HG02610 (cell line): Measurements from ENCODE around the gene TRAPPC8.
"Not testable (repeated sequence)": the region's sequence is repeated elsewhere in the genome, so short reads cannot be mapped to it uniquely, and the experiment has no call there.

Source experiments
- ATAC-seq: cut with Tn5 transposase; IDR thresholded peaks from one replicate; pipeline ENCODE4 v1.9.1; 2021; ENCODE audit warnings: mild to moderate bottlenecking, moderate library complexity; ENCODE audit not compliant: unreplicated experiment

TRAPPC8 gene, protein sequence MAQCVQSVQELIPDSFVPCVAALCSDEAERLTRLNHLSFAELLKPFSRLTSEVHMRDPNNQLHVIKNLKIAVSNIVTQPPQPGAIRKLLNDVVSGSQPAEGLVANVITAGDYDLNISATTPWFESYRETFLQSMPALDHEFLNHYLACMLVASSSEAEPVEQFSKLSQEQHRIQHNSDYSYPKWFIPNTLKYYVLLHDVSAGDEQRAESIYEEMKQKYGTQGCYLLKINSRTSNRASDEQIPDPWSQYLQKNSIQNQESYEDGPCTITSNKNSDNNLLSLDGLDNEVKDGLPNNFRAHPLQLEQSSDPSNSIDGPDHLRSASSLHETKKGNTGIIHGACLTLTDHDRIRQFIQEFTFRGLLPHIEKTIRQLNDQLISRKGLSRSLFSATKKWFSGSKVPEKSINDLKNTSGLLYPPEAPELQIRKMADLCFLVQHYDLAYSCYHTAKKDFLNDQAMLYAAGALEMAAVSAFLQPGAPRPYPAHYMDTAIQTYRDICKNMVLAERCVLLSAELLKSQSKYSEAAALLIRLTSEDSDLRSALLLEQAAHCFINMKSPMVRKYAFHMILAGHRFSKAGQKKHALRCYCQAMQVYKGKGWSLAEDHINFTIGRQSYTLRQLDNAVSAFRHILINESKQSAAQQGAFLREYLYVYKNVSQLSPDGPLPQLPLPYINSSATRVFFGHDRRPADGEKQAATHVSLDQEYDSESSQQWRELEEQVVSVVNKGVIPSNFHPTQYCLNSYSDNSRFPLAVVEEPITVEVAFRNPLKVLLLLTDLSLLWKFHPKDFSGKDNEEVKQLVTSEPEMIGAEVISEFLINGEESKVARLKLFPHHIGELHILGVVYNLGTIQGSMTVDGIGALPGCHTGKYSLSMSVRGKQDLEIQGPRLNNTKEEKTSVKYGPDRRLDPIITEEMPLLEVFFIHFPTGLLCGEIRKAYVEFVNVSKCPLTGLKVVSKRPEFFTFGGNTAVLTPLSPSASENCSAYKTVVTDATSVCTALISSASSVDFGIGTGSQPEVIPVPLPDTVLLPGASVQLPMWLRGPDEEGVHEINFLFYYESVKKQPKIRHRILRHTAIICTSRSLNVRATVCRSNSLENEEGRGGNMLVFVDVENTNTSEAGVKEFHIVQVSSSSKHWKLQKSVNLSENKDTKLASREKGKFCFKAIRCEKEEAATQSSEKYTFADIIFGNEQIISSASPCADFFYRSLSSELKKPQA (N-terminal part only)

DNA sequence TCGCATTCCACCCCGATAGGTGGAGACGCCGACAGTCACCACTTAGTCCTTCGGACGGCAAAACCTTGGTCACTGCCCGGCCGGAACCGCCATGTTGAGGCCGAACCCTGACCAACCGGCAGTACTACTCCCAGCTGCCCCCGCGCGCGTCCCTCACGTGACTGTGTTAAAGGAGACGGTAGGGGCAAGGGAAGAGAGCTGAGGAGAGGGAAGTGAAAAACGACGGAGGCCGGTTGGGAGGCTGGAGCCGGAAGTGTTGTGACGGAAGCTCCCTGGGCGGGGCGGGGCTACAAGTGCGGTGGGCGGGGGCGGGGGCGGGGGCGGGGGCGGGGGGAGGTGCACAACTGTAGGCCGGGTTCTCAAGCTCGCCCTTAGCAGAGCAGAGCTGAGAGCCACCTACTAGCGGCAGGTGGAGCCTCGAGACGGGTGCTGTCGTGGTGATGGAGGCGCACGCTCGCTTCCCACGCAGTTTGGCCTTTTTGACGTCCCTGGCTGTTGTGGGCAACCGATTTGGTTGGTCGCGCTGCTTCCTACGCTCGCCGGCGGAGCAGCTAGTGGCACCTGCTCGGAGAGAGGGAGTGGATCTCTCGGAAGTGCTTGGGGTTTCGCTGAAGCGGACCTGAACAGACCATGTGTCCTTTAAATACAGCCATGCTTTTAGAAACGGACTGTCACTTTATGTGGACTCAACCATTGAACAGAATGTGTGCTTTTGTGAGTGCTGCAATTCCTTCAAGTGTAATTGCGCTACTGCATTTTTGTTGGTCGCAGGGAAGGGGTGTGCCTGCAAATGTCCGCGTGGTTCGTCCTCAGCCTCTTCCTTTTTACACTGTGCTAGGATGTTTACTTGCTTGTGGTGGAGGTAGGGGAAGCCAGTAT, at the start of gene TRAPPC8:
Gene TRAPPC8 (minus strand): TSS at position 130 of the 879 bp plus-strand sequence. CDS start 364 bp downstream, outside the sequence.
- peak; percentile 81 for ATAC-seq

DNA sequence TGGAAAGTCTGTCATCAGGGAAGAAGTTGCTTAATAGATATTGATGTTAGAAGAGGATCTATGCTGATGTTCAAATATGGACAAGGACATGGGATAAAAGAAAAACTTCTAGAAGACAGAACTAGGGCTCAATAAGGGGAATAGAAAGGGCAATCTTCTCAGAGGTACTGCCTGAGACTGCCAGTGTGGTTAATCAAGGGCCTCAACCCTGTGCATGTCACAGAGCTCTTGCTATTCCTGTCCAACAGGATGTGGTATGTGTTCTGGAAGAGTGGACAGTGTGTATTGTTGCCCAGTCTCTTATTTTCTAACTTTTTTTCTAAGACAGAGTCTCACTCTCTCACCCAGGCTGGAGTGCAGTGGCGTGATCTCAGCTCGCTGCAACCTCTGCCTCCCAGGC, 47.9 kb upstream of the TRAPPC8 start:
- peak; percentile 99 for ATAC-seq

DNA sequence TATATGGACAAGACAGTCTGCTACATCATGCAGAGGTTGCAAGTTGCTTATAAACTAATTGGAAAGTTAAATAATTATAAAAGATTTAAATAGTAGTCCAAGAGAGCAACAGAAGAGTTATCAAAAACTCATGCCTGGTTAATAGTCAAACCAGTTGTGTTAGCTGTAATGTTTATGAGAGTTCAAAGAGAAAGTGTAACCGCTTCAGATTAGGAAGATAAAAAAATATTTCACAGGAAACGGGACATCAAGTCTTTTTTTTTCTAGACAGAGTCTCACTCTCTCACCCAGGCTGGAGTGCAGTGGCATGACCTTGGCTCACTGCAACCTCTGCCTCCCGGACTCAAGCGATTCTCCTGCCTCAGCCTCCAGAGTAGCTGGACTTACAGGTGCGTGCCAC, 41.0 kb upstream of the TRAPPC8 start:
- no peak for ATAC-seq

DNA sequence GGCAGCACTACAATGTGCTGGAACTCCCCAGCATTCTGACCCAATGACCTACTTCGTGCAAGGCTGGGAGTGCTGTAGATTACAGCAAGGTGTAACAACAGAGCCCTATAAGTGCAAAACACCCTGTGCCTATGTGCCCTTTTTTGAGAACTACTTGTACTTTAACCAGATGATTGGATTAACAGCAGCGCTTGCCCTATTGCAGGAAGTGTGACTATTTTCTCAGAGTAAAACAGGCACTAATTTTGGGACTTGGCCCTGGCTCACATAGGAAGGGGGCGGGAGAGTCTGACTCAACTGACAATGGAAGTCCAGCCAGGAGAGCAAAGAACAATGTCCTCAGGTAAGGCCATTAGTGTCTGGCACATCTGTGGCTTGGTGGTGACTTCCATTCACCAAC, 40.1 kb upstream of the TRAPPC8 start:
- ATAC-seq: no peak

DNA sequence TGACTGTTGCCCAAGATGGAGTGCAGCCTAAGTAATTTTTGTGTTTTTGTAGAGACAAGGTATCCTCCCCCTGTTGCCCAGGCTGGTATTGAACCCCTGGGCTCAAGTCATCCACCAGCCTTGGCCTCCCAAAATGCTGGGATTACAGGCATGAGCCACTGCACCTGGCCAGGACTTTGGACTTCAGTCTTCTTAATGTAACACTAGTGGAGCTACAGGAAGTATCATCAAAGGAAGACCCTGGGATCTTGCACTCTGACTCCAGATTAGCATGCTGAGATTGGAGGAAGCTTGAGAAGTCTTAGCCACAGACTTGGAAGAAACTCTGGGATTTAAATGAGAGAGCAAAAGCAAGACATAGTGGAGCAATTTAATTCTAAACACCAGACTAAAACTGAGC, 37.9 kb upstream of the TRAPPC8 start:
- ATAC-seq: no peak

DNA sequence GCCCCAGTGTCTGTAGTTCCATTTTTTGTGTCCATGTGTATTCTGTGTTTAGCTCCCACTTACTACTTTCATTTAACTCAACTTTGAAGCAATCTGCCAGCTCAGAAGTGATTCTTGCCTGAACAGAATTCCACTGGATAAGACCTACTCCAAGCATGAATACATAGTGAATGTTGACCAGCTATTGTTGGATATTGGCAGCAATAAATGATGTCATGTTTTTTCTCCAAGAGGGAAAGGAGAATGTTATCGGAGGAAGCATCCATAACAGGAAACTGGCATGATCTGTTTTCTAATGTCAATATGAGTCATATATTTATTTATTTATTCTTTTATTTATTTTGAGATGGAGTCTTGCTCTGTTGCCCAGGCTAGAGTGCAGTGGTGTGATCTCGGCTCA, 36.8 kb upstream of the TRAPPC8 start:
- no peak for ATAC-seq

DNA sequence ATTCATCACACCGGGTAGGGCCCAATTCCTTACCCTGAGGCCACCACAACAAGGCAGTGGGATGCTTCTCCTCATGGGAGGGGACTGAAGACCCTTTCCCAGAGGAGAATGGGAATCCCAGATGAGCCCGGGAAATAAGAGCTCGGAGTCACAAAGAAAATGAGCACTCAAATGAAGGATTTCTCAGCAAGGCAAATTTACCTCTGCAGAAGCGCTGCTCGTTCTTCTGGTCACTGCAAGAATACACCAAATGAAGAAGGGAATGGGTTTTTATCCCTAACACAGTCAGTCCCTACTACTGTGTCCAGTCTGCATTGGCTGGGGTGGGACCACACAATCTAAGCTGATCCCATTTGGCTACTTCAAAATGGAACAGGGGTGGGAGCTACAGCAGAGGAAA, 35.7 kb upstream of the TRAPPC8 start:
- ATAC-seq: no peak

DNA sequence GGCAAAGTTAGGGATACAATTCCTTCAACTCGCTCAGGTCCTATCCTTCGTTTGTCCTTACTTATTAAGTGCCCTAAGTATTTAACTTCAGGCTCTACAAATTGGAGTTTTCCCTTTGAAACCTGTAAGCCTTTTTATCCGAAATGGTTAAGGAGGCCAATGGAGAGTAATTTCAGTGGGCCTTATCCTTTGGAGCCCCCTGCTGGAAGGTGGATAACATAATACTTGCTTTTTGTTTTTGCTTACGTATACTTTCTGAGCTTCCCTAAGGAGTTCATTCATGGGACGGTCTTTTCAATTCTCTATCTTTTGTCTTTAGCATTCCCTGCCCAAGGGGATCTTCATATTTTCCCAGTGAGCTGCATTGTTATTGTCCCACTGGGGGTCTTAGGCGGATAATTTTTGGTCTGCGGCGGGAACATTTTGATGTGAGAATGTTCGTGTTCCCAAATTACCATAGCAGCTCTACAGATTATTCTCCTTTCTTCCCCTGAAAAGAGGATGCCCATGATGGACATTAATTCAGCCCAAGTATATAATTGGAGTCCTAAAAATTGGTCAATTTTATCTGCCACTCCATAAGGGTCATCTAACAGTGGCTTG, 34.4 kb upstream of the TRAPPC8 start:
- ATAC-seq: no peak

DNA sequence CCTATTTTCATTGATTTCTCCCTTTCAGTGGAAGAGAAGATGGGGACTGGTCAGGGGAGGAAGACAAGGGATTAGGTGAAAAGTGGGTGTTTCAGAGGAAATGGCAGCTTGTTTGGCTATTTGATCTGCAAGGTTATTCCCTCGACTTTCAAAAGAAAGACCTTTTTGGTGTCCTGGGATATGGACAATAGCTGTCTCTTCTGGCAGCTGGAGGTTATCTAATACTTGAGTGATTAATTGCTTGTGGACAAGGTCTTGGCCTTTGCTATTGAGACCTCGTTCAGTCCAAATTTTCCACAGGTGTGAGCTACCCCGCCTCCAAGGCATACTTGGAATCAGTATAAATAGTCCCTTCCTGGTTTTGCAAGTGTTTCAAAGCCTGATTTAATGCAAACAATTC, 33.3 kb upstream of the TRAPPC8 start:
- no peak for ATAC-seq

DNA sequence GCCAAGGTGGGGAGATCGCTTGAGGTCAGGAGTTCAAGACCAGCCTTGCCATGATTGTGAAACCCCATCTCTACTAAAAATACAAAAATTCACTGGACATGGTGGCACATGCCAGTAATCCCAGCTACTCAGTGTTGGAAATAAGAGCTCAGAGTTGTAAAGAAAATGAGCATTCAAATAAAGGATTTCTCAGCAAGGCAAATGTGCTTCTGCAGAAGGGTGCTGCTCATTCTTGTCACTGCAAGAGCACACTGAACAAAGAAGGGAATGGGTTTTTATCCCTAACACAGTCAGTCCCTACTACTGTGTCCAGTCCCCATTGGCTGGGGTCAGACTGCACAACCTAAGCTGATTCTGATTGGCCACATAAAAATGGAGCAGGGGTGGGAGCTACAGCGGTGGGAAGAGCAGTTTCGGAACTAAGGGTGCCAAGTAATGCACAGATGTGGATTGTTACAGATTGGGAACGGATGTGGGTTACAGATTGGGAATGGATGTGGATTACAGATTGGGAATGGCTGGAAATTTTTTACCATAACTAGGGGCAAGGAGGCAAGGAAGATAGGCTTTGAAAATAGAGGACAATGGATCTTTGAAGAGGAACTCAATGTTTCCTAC, 31.1 kb upstream of the TRAPPC8 start:
- no peak for ATAC-seq

DNA sequence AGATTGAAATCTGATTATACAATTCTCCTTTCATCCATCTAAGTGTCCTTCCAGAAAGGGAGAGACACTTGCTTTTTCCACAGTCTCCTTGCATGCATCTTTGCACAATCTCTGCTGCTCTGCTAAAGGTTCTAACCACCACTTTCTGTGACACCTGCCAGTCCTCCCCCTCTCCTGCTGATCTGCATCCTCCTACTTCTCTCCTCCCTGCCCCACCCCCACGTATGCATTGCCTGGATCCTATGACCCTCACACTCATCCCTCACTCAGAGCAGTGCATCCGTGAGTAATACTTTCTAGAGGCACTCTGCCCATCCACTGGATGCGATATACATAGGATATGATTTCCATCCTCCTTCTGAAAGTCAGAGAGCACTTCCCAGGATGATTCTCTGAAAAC, 27.7 kb upstream of the TRAPPC8 start:
- ATAC-seq: no peak

DNA sequence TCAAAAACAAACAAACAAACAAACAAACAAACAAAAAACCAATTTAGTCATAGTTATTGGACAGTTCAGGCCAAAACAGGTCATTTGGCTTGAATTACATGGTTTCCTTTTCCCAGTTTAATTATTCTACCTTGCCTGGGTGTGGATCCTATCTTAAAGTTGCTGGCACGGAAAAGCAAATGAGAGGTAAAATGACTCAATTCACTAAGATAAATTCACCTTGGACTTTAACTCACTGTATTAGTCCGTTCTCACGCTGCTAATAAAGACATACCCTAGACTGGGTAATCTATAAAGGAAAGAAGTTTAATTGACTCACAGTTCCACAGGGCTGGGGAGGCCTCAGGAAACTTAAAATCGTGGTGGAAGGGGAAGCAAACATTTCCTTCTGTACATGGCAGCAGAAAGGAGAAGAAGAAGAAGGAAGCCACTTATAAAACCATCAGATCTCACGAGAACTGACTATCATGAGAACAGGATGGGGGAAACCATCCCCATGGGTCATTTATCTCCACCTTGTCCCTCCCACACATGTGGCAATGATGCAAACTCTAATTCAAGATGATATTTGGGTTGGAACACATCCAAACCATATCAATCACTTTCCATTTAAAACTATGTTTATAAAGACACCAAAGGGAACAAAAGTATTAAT, 22.5 kb upstream of the TRAPPC8 start:
- ATAC-seq: no peak

DNA sequence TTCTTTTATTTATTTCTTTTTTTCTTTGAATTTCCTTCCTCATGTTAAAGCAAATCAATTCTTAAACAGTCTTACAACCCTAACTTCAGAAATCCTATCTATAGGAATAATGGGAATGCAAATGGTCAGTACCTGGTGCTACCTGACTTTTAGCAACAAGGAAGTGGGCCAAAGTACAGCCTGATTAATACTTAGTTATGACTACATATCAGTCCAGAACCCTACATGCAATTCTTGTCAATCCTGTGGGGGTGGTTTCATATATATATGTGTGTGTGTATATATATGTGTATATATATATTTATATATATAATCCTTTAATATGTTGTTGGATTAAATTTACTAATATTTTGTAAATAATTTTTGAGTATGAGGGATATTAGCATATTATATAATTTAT, 14.8 kb upstream of the TRAPPC8 start:
- no peak for ATAC-seq

DNA sequence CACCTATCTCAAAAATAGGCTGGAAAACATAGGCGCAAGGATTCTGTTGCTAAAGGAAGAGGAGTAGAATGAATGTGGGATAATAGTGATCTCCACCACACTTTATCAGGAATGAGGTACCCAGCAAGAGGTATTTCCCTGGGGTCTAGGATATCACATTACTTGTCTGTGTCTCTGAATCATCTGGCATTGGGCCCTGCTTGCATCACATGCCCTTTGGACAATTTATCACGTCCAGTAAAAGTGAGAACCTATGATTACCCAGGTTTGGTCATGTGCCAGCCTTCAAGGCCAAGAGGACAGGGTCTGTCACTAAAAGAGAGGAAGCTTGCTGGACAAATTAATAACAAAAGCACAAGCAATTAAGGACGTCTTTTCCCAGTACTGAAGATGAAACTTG, 11.4 kb upstream of the TRAPPC8 start:
- no peak for ATAC-seq

DNA sequence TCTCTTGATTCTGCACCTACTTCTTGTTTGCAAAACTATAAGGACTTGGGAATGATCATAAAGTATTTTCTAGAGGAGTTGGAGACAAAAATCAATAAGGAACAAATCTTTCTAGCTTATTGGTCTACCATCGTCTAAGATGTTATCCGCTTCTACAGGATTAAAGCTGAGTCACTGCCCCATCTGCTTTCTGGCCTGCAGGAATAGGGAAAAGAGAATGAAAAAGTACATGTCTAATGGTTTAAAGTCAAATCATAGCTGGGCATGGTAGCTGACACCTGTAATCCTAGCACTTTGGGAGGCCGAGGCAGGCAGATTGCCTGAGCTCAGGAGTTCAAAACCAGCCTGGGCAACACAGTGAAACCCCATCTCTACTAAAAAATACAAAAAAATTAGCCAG, 10.8 kb upstream of the TRAPPC8 start:
- ATAC-seq: not testable (repeated sequence)

DNA sequence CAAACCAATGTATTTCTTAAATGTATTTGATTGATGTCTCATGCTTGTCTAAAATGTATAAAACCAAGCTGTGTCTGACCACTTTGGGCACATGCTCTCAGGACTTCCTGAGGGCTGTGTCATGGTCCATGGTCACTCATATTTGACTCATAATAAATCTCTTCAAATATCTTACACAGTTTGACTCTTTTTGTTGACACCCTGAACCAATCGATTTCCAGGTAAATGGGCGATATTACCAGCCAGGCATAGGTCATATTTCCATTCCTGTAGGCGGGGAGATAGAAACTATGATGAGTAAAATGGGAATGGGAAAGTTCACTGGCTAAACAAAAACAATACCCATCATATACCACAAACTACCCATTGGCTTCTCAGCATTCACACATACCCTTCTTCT, 9.3 kb upstream of the TRAPPC8 start:
- ATAC-seq: no peak

DNA sequence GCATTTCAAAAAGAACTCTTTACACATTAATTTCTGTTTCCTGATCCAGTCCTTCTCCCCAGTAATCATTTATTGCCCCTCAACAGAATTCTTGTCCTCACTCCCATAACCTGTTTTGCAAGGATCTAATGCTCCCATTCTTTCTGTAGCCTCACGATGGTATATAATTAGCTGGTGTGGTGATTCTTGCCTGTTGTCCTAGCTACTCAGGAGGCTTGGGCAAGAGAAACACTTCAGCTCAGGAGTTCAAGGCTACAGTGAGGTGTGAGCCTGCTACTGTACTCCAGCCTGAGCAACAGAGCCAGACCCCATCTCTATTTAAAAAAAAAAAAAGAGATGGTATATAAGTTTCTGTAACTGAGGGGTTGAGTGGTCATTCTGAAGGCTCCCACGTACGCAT, 7.7 kb upstream of the TRAPPC8 start:
- ATAC-seq: no peak

DNA sequence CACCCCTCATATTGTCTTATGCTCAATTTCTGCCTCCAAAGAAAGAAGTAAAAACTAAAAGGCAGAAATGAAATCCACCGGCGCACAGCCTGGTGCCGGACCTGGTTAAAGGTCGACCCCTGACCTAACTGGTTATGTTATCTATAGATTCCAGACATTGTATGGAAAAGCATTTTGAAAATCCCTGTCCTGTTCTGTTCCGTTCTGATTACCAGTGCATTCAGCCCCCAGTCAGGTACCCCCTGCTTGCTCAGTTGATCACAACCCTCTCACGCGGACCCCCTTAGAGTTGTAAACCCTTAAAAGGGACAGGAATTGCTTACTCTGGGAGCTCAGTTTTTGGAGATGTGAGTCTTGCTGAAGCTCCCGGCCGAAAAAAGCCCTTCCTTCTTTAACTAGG, 5.4 kb upstream of the TRAPPC8 start:
- not testable (repeated sequence) for ATAC-seq
